ENCODE data around the gene NME4.

The NME4 gene

DNA sequence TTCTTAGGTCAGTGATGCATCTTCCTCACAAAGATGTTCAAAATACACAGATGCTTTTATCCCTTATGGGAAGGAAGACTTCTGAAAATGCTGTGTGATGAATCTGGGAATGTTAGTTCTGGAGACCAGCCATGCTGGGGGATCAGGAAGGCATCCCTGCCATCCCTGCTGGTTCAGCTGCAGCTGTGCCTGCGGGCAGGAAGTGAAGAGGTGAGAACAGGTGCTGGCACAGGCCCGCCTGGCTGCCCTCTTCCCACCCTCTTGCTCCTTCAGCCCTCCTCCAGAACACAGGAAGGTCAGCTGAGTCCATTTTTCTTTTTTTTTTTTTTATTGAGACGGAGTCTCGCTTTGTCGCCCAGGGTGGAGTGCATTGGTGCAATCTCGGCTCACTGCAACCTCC, 43.6 kb downstream of the NME4 start:
- DNase-seq: no peak

DNA sequence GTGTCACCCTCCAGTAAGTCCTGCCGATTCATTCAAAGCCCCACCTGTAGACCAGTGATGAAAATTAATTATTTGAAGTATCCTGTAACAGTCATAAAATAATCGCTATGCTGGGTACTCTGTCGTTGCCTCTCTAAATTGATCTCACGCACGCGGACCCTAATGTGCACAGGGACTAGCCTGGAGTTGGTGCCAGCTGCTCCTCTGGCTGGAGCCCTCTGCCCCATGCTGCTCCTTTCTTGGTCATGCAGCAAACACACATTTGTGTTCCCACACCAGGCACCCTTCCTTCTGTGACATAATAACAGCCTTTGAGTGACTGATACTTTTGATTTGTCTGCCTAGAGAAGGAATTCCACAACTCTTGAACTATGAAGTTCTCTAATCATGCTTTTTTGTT, 44.4 kb downstream of the NME4 start:
- no peak for DNase-seq

DNA sequence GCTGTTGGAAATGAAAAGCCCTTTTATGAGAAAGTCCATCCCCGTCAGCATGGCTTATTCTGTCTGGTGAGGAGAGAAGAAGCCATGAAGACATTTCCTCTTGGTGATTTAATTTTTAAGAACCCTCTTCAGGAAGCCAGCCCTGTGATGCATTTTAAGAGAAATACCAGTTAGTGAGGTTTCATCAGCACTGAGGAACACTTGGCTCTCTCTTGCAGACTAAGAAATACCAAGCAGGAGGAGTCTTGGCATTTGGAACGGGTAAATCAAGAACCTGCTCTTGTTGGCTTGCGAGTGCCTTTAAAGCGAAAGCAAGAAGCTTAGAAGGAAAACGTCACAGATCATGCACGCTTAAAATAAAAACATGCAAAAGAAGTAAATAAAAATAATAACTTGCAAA, 46.0 kb downstream of the NME4 start:
- no peak for DNase-seq

DNA sequence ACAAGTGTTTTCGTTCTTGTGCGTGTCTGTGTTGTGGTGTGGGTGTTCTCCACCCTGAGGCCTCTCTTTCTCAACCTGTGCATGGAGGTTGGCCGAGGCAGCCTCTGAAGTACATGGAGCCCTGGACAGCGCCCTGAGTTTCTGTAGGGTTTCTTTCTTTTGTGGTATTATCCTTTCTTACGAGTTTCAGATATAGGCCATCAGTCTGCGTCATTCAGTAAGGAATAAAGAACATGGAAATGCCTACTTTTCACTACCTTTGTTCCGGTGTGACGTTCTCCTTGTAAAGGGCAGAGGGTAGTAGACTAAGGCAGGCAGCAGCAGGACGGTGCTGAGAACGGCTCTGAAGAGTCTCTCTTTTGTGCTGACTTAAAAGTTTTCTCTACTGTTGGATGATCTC, 47.0 kb downstream of the NME4 start:
- DNase-seq: no peak

DNA sequence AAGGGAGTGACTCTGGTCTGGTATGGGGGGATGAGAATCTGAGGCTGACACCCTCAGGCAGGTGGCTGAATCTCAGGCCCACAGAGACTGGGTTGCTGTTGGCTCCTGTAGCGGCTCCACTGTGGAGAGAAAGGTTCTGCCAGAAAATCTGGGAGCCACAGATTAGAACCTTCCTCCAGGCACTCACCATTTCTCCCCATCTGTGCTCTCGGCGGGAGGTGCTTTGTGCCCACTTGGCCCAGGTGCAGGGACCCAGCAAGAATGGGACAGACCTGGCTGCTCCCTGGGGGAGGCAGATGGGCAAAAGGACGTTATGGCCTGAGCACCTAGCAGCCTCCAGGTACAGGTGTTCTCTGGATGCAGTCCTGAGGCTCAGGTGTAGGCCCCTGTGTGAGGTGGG, 48.6 kb downstream of the NME4 start:
- no peak for DNase-seq

Measured in NCI-H526 (cell line).